HCT116 (cell line): ENCODE measurements around the gene TMCO5A. TPM values are rescaled to one million over a fixed set of nuclear protein-coding genes. Genes with fewer than 3 reads are reported as not detected.

Experiments
- ATAC-seq: fragments of 200-7000 bp; cut with Tn5 transposase; 2 replicates; pipeline ENCODE4 v1.9.1; 2020; ENCODE audit warnings: mild to moderate bottlenecking, moderate library complexity
- BruUV-seq: library from RNA; stranded (reverse); fragments of 400-500 nt; replicated peaks from 2 replicates; lab custom pipeline; 2021; lab: Mats Ljungman, UMichigan
- CTCF ChIA-PET: fragments of 300-600 bp; sonication (Branson Sonifier 250); formaldehyde crosslinking; loops from one replicate; lab custom pipeline; 2021; ENCODE audit warnings: antibody characterized with exemption; lab: Charles Lee
- POLR2A ChIA-PET: fragments of 300-600, 350-600 bp; sonication (Branson Sonifier 250); formaldehyde crosslinking; loops from one replicate; lab custom pipeline; 2021; ENCODE audit warnings: antibody characterized with exemption; lab: Charles Lee
- RAD21 ChIA-PET, 2 experiments: fragments of 300-600 bp; sonication (Branson Sonifier 250); formaldehyde crosslinking; loops; one replicate each; lab custom pipeline; 2023; ENCODE audit warnings: low total read pairs in 2 of 2; ENCODE audit not compliant: uncharacterized antibody in 2 of 2, unreplicated experiment in 2 of 2, low non-redundant PET in 1 of 2; lab: Charles Lee
- DNase-seq: peaks from one replicate; pipeline ENCODE4 v3.0.0-alpha.2; 2010; ENCODE audit warnings: low read depth, low spot score
- H2AFZ ChIP-seq: fragments of 200-600 bp; shearing (Covaris generic), sonication (generic); 2 replicates; pipeline ENCODE4 v1.6.1; 2017; ENCODE audit warnings: low read depth, mixed run types, mixed read lengths, antibody characterized with exemption, low read length; ENCODE audit not compliant: poor library complexity, severe bottlenecking
- H3K27ac ChIP-seq: 2 replicates; pipeline ENCODE4 v1.5.1; 2012; ENCODE audit warnings: low read depth, low read length
- H3K27me3 ChIP-seq: fragments of 200-600 bp; sonication (generic); 2 replicates; pipeline ENCODE4 v1.6.1; 2016; ENCODE audit warnings: mixed run types, low read length, mixed read lengths; ENCODE audit not compliant: insufficient read depth
- H3K36me3 ChIP-seq, 2 experiments: fragments of 200-500 bp in 1 of 2; fragments of 200-600 bp in 1 of 2; sonication (Bioruptor generic) in 1 of 2; sonication (generic) in 1 of 2; 2 replicates each; pipeline versions ENCODE4 v1.5.1 to v1.6.1; 2014 to 2016; ENCODE audit warnings: low read length in 2 of 2, inconsistent platforms in 1 of 2, mixed read lengths in 1 of 2, mixed run types in 1 of 2; ENCODE audit not compliant: insufficient read depth in 2 of 2, control insufficient read depth in 1 of 2
- H3K4me1 ChIP-seq, 2 experiments: fragments of 200-600 bp in 1 of 2; sonication (generic) in 1 of 2; 2 replicates each; pipeline versions ENCODE4 v1.5.1 to v1.6.1; 2012 to 2017; ENCODE audit warnings: low read length in 2 of 2, inconsistent platforms in 1 of 2, mild to moderate bottlenecking in 1 of 2, mixed read lengths in 1 of 2, mixed run types in 1 of 2, moderate library complexity in 1 of 2; ENCODE audit not compliant: insufficient read depth in 2 of 2, control insufficient read depth in 1 of 2
- H3K4me2 ChIP-seq: fragments of 200-600 bp; sonication (generic); 2 replicates; pipeline ENCODE4 v1.6.1; 2017; ENCODE audit warnings: mixed run types, low read length, mixed read lengths
- H3K4me3 ChIP-seq, 2 experiments: fragments of 200-600 bp in 1 of 2; sonication (generic) in 1 of 2; replicated peaks in 1 of 2; 2 replicates each; pipeline ENCODE4 v1.5.1; 2011 to 2016; ENCODE audit warnings: low read length in 2 of 2, control low read depth in 1 of 2, low read depth in 1 of 2, mild to moderate bottlenecking in 1 of 2, mixed read lengths in 1 of 2, mixed run types in 1 of 2
- H3K79me2 ChIP-seq: fragments of 200-600 bp; sonication (generic); 2 replicates; pipeline ENCODE4 v1.6.1; 2017; ENCODE audit warnings: mild to moderate bottlenecking, mixed run types, low read length, moderate library complexity, mixed read lengths; ENCODE audit not compliant: insufficient read depth
- H3K9ac ChIP-seq: fragments of 200-600 bp; sonication (generic); 2 replicates; pipeline ENCODE4 v1.6.1; 2016; ENCODE audit warnings: low read length, mixed read lengths
- H3K9me2 ChIP-seq: fragments of 200-600 bp; sonication (generic), shearing (Covaris generic); 2 replicates; pipeline ENCODE4 v1.6.1; 2017; ENCODE audit warnings: mixed run types, mild to moderate bottlenecking, moderate library complexity; ENCODE audit not compliant: insufficient read depth
- H3K9me3 ChIP-seq, 2 experiments: fragments of 200-500 bp in 1 of 2; fragments of 200-600 bp in 1 of 2; sonication (Bioruptor generic) in 1 of 2; sonication (generic) in 1 of 2; 2 replicates each; pipeline ENCODE4 v1.6.1; 2014 to 2017; ENCODE audit warnings: low read length in 2 of 2, mixed read lengths in 2 of 2, inconsistent platforms in 1 of 2, low read depth in 1 of 2, mild to moderate bottlenecking in 1 of 2, mixed run types in 1 of 2, moderate library complexity in 1 of 2; ENCODE audit not compliant: control insufficient read depth in 1 of 2, insufficient read depth in 1 of 2
- H4K20me1 ChIP-seq: fragments of 200-600 bp; sonication (generic), shearing (Covaris generic); 2 replicates; pipeline ENCODE4 v1.6.1; 2017; ENCODE audit warnings: mixed run types, mild to moderate bottlenecking, moderate library complexity; ENCODE audit not compliant: insufficient read depth
- ELF1 ChIP-seq: IDR thresholded peaks from 2 replicates; pipeline ENCODE4 v1.6.1; 2012; ENCODE audit warnings: low read depth, borderline replicate concordance
- EZH2 ChIP-seq: fragments of 200-600 bp; sonication (generic); IDR thresholded peaks from 2 replicates; pipeline ENCODE4 v1.6.1; 2017; ENCODE audit warnings: antibody characterized with exemption, mixed run types
- FOSL1 ChIP-seq: IDR thresholded peaks from 2 replicates; pipeline ENCODE4 v1.6.1; 2012; ENCODE audit warnings: low read depth
- MAX ChIP-seq: IDR thresholded peaks from 2 replicates; pipeline ENCODE4 v1.6.1; 2012
- POLR2A ChIP-seq: IDR thresholded peaks from 2 replicates; pipeline ENCODE4 v1.7.0; 2011; ENCODE audit warnings: borderline replicate concordance; ENCODE audit not compliant: insufficient read depth, insufficient read length; ENCODE audit errors: extremely low read depth
- POLR2AphosphoS5 ChIP-seq: IDR thresholded peaks from 2 replicates; pipeline ENCODE4 v1.6.1; 2011; ENCODE audit warnings: mild to moderate bottlenecking, low read depth, low read length, moderate library complexity
- RAD21 ChIP-seq: IDR thresholded peaks from 2 replicates; pipeline ENCODE4 v1.6.1; 2012; ENCODE audit warnings: low read depth, mild to moderate bottlenecking
- REST ChIP-seq: IDR thresholded peaks from 2 replicates; pipeline ENCODE4 v1.6.1; 2012; ENCODE audit warnings: low read depth
- SIN3A ChIP-seq: IDR thresholded peaks from 2 replicates; pipeline ENCODE4 v1.6.1; 2012; ENCODE audit warnings: low read depth
- SP1 ChIP-seq: IDR thresholded peaks from 2 replicates; pipeline ENCODE4 v1.6.1; 2012; ENCODE audit warnings: low read depth
- ZBTB33 ChIP-seq: IDR thresholded peaks from 2 replicates; pipeline ENCODE4 v1.6.1; 2011; ENCODE audit warnings: mild to moderate bottlenecking, low read length, moderate library complexity; ENCODE audit not compliant: insufficient replicate concordance; ENCODE audit errors: extremely low read depth
- intact Hi-C: fragments of 100-400 bp; cut with micrococcal nuclease; formaldehyde crosslinking; loops from 2 replicates; pipeline ENCODE4 v1.10.0; 2022
- total RNA-seq: library from RNA; stranded (reverse); gene quantifications from one replicate; pipeline ENCODE4 v1.2.1, GENCODE V29; 2021; ENCODE audit not compliant: unreplicated experiment

The TMCO5A gene
- total RNA-seq, 1 experiment from 2014 or later: not detected

GRCh38 chr15:37885651-37886050 lies 48.8 kb upstream of the TMCO5A start:
- H4K20me1 ChIP-seq: no peaks in the 10 kb centered on the region
- H3K4me3 ChIP-seq: no peak overlapping the region
- POLR2A ChIA-PET: no interaction called here
- H3K9ac ChIP-seq: no peak overlapping the region
- H3K27me3 ChIP-seq: no peaks in the 10 kb centered on the region
- H3K79me2 ChIP-seq: no peaks in the 10 kb centered on the region
- H3K27ac ChIP-seq: no peak overlapping the region
- DNase-seq: no peak
- RAD21 ChIA-PET: no interaction called here
- ATAC-seq: no peak
- H2AFZ ChIP-seq: no peak overlapping the region
- H3K4me2 ChIP-seq: no peak overlapping the region
- BruUV-seq: no TSS peak
- intact Hi-C loops: no loop called here
- H3K4me1 ChIP-seq: 0 out of 4 replicates have a peak, but pooled peaks cover 0 to 2% of the 10 kb centered on the region in 2 experiments
- H3K9me3 ChIP-seq: no peaks in the 10 kb centered on the region
- no peaks in the 10 kb centered on the region for H3K9me2 ChIP-seq
- H3K36me3 ChIP-seq: no peaks in the 10 kb centered on the region
- TF ChIP-seq FOSL1: peak; percentile 14; the same call in 1 of the 2 replicates
- TF ChIP-seq SIN3A: no peak
- TF ChIP-seq, all 23 proteins: peak for 1
- CTCF ChIA-PET: no interaction called here

GRCh38 chr15:37888356-37888755 lies 46.1 kb upstream of the TMCO5A start:
- intact Hi-C loops: no loop called here
- Histone ChIP-seq H3K36me3 (no peaks in the 10 kb centered on the region), H3K9me2 (no peaks in the 10 kb centered on the region), H2AFZ (no peak overlapping the region), H3K79me2 (no peaks in the 10 kb centered on the region), H3K27me3 (no peaks in the 10 kb centered on the region), H3K4me3 (no peak overlapping the region), H3K9ac (no peak overlapping the region), H3K9me3 (no peaks in the 10 kb centered on the region), H3K4me2 (no peak overlapping the region), H3K4me1 (0 out of 4 replicates have a peak, but pooled peaks cover 0 to 2% of the 10 kb centered on the region in 2 experiments), H3K27ac (no peak overlapping the region), H4K20me1 (no peaks in the 10 kb centered on the region)
- ChIA-PET RAD21 (no interaction called here), CTCF (interaction anchor here (1.3 kb wide), 1 partner anchor 124 kb away, joined by 3 read pairs; no protein-coding TSS in a partner anchor), POLR2A (no interaction called here)
- no TSS peak for BruUV-seq
- no peak for DNase-seq
- TF ChIP-seq POLR2AphosphoS5 (no peak), MAX (no peak), SIN3A (no peak), RAD21 (no peak), REST (no peak), EZH2 (no peak), SP1 (no peak), ZBTB33 (no peak), POLR2A (no peak), FOSL1 (no peak), ELF1 (no peak)
- no peak for ATAC-seq
